ENCODE results near the gene PRKCB.

PRKCB gene

DNA sequence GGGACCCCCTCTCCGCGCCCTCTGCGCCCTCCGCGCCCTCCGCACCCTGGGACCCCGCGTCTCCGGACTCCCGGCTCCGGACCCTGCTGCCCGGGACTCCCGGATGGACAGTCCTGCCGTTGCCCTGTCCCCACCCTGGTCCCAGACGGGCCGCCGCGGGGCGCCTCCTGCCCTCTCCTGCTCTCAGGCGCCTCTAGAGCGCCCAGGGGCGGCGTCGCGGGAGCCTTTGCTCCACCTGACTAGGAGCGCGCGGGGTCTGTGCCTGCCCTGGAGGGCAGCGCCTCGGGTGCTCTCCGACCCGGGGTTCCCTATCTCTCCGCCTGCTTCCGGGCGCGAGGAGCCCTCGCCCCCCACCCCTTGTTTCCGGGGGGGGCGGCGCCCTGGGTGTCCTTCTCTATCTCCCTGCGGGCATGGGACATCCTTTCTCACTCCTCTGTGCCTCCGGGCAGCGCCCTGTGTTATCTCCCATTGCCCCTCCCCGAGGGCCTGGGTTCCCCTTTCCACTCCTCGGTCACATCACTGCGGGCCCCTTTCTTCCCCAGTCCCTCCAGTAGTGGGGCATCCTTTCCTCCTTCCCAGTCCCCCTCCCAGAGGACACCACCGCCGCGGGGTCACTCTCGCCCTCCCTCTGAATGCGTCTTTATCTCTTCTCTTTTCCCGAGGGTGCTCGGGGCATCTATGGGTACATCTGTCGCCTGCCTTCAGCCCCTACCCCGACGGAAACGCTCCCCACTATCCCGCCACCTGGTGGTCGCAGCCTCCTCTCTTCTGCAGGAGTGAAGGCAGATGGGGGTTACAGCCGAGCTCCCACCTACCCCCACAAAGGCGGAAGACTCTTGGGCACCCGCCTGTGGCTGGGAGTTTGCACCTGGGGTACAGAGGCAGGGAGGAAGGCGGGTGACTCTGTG, 875 bp downstream of the PRKCB start:
- peak; percentile 55 for DNase-seq

DNA sequence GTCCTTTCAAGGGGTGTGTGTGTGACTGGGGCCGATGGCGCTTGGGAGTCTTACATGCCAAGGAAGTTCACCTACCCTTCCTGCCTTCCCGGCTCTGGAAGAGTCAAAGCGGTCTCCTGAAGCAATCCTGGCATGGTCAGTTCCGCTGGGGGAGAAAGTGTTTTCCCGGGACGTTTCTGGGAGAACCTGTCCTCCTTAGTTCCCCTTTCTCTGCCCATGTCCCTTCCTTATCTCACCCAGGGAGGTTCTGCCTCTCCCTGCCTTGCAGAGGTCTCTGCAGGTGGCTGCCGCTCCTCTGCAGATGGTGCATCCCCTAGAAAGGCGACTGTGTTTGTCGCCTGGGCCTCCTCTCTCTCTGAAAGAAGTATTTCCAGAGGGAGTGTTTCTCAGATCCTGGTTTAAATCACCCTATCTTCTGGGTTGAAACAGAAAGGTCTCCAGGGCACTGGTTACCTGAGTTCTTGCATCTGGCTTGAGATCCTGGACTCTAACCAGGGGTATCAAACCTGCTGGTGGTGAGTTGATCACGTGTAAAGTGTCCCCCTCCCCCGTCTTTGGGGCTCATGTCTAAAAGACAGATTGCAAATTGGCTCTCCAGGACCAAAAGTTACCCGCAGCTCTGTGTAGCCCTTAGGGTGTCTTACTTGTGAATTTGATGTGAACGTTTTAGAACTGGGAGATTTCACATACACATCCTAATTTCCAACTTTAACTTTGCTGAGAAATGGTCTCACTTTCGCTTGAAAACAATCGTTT, 1.9 kb downstream of the PRKCB start:
- no peak for DNase-seq

DNA sequence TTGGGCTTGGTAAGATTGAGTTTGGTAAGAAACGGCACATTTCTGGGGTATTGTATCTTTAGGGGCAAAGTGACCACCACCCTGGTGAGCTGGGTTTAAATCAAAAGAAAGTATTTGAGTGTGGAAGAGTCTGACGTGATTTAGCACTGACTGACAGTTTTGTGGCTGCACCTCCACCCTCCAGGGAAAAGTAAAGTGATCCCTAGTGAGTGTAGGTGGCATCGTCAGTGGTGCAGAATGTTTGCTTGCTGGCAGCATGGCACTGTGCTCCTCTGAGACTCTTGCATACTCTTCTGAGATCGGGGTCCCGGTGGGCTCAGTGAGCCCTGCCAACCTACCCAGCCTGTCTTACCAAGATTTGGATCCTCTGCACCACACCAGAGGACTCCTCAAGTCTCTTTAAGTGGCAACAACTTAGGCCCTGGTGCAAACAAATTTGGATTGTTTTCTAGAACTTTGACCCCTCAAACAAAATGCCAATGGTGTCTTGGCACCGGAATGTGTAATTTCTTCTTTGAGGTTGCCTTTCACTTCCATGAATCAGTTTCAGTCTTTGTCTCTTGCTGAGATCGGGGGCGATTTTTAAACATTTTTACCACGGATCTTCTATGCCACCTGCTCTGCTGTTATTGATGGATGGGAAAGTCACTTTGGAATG, 2.8 kb downstream of the PRKCB start:
- DNase-seq, result no peak

DNA sequence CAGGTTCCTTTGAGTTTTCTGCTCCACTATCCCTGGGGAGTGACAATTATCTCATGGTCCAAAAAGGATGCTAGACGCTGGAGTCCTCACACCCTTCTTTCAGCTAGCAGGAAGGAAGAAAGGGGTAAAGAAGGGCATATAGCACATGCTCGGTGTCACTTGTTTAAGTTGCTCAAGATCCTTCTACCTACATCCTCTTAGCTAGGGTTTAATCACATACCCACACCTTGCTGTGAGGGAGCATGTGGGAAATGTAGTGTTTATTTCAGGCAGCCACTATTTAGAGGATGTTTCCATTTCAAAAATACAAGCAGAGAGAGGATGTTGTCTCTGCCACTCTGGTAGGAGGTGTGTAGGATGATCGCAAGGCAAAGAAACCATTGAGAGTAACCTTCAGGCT, 4.5 kb downstream of the PRKCB start:
- DNase-seq, result no peak

DNA sequence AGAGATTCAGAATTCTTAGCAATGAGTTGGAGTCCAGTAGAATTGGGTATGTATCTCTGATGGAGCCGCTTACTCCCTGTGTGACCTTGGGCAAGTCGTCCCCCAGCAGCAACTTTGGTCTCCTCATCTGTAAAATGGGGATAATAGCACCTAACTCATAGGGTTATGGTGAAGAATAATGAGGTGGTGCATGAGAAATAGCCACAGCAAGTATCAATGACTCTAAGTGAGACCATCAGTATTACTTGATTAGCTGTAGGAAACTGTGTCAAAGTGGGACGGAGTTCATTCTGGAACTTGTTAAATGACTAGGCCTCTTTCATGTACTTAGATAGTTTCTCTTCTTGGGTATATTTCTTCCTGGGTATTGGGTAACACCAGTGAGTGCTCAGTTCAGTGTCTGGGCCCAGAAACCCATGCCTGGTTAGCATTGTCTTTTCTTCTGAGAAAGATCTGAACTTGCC, 6.4 kb downstream of the PRKCB start:
- DNase-seq, result no peak

DNA sequence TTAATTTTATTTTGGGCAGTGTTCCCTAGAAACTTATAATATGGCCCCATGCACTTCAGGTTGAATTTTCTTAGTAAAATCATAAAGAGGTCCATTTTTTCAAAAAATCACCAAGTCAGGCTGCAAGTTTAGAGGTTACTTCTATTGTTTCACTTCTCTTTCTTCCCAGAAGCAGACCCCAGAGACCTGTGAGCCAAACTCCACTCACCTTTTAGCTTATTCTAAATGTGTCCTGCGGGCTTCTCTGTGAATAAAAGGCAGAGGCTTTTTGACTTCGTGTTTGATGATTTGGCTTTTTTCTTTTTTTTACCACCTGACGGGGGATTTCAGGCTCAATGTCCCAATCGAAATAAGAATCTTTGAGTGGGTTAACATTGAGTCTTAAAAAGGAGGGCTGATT, 7.4 kb downstream of the PRKCB start:
- no peak for DNase-seq

DNA sequence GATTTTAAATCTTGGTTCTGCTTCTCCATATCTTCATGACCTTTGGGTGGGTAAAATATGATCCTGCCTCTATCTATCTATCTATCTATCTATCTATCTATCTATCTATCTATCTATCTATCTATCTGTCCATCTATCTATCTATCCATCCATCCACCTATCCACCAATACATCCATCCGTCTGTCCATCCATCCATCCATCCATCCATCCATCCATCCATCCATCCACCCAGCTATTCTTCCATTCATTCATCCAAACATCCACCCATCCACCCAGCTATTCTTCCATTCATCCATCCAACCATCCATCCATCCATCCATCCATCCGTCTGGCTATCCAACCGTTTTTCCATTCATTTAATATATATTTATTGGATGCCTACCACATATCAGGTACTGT, 11.5 kb downstream of the PRKCB start:
- no peak for DNase-seq

DNA sequence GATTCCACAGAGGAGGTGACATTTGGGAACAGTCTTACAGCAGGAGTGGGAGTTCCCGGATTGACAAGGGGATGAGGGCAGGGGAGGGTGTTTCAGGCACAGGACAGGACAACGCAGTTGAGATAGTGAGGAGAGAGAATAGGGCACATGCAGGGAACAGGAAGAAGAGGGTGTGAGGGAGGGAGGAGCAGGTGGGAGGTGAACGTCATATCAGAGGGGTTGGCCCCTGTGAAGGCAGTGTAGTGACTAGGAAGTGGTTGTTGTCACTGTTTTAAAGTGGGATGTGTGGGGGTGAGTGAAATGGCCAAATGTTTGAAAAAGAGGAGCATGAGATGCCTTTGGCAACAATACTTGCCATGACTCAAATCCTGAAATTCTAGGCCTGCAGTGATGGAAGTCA, 12.2 kb downstream of the PRKCB start:
- DNase-seq, result peak; percentile 55

DNA sequence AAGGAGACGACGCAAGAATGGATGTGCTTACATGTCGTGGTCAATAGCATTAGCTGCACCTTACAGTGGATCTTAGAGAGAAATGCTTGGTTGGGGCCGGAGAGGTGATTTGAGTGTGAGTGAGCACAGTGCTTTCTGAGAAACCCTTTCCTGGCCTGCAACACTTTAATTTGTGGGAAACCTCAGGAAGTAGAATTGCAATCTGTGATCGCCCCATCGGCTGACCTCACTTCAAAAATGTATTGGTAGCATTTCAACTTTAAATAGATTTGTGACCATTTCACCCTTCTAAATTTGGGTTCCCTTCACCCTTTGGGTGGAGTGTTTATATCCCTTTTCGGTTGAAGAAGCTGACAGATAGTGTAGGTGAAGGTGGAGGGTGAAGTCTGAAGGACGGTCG, 13.2 kb downstream of the PRKCB start:
- DNase-seq, result no peak

DNA sequence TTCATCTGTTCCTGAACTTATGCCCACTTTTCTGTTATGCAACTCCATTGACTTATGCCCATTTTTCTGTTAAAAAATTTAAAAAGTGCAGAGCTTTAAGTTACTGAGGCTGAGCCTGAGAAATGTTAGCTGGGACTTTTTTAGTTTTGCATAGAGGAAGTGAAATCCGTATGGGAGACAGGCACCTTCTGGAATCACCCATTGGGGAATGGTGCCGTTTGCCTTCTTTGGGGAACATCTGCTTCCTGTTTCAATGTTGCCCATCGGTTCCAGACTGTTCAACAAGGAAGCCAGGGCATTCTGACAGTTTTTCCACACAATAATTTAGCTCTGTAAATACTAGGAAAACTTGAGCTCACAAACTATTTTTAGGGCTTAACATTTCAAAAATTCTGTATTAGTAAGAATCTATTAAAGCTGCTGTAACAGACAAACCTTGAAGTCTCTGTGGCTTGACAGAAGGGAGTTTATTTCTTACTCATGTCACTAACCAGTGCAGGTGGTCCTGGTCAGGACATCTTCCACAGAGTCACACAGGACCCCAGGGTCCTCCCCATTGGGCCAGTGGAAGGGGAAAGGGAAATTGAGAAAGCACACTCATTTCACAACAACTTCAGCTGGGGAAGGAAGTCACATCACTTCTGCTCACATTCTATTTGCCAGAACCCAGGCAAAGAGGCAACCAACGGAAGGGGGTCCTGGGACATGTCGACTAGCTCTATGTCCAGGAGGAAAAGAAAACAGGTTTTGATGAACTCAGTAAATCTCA, 17.2 kb downstream of the PRKCB start:
- no peak for DNase-seq

DNA sequence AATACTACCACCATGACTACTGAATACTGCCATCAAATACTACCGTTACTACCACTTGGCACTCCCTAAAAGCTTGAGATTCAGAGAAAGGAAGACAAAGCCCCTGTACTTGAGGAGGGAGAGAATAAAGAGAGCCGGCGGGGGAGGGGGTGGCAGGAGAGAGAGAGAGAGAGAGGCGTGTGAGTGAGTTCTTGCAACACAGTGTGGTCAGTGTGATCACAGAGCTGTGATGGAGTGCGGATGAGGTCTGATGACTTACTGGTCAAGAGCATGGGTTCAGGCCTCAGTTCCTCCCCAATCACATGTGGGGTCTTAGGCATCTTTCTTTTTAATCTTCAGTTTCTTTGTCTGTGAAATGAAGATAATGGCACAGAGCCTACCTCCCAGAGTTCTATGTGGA, 19.2 kb downstream of the PRKCB start:
- DNase-seq, result no peak

DNA sequence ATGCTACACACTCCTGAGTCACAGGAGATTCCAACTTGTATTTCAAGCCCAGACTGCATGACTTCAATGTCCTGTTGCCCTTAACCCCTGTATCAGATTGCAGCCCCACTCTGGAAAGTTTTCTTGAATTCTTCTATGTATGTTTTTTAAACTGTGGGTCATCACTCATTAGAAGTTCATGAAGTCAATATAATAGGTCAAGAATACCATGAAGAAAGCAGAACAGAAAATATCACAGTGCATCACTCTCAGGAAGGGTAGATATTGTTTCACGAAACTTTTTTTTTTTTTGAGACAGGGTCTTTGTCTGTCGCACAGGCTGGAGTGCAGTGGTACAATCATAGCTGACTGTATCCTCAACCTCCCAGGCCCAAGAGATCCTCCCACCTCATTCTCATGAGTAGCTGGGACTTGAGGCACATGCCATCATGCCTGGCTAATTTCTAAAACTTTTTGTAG, 20.5 kb downstream of the PRKCB start:
- no peak for DNase-seq

DNA sequence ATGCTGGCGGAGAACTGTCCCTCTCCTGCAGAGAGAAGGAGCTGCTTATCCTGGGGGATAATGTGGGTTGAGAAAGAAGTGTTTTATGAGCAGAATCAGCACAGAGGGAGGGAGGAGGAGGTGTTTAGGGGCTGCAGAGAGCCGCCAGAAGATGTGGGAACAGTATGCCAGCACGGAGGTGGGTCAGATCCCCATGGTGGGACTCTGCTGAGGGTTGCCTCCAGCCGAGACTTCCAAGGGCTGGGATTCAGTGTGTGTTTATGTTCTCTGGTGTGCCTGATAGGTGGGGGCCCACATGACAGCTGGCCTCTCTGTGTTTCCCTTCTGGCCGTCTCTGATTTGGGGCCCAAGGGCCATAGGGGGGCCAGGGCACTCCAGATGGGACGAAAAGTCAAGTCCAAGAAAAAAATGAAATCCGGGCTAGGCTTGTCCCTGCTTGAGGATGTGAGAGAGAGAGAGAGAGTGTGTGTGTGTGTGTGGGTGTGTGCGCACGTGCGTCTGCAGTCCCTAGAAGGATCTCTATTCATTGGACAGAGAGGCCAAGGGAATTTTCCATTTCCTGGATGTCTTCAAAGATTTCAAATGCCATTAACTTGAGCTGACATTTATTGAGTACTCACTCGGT, 21.6 kb downstream of the PRKCB start:
- DNase-seq, result no peak

DNA sequence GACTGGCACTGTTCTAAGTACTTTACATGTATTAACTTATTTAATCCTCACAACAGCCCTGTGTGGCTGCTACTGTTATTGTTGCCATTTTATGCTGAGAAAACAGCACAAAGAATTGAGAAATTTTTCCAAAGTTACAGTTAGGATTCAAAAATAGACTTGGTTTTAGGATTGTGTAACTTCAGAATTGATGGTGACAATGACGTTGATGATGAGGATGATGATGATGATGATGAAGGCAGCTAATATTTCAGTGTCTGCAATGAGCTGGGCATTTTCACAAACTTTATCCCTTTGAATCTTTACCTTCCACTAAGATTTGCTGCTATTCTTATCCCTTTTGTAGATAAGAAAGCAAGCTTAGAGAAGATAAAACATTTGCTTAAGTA, 22.1 kb downstream of the PRKCB start:
- DNase-seq, result no peak

DNA sequence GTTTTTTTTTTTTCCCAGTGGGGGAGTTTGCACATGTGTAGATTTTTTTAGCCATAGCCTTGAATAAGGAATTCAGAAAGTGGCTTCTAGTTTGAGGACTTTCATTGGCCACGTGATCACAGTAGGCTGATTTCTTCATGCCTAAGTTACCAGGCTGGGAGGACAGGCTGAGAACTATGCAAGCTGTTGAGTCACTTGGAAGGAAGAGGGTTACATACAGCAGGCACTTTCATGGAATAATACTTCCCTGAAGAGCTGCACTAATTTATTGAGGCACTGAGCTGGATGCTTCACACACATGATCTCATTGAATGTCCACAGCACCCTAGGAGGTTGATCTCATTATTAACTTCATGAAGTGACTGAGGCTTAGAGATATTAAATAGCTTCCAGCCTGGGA, 22.8 kb downstream of the PRKCB start:
- no peak for DNase-seq

DNA sequence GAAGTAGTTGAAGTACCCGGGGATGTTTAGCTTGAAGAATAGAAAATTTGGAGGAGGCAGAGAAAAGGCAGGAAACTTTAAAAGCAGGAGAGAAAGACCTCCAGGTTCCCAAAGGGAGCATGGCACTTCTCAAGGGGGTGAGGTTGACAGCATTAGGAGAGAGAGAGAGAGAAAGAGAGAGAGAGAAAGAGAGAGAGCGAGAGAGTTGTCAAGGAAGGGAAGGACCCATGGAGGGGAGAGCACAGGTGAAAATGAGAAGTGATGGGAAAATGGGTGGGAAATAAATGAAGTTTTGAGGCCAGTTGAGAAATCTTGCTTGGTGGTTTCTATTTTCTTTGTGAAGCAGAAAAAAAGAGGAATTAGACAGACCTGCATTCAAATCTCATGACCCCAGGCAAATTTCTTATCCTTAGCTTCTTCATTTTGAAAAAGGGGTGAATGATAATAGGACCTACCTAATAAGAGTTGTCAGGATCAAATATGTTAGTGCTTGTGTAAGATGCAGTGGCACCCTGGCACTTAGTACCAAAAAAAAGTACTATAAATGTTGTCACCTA, 24.0 kb downstream of the PRKCB start:
- DNase-seq, result no peak

DNA sequence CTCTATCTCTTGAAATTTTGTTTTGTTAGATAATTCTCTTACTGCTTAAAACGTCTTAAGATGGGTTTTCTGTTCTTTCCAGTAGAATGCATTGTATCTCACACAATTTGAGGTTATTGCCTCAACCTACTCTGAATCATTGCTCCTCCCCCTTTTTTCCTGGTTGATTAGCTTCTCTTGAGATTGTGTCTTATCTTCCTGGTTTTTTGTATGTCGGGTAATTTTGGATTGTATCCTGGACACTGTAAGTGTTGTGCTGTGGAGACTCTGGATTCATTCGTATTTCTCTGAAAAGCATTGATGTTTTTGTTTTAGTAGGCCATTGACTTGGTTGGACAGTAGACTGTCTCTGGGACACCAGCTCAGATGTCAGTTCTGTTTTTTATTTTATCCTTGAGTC, 26.1 kb downstream of the PRKCB start:
- DNase-seq, result no peak

DNA sequence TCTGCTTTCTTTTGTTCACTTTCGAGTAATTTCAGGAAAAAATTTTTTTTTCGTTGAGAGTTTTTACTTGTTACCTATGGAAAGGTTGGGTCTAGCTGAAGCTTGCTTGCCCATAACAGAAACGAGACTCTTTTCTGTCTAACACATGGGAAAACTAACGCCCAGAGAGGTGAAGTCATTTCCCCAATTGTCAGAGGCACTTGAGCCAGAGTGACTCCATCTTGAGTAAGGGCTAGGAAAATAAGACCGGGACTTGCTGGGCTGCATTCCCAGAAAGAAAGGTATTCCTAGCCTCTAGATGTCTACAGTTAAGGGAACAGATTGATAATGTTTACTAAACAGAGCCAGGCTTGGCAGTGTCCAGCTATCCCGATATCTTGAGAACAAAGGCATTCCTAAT, 26.8 kb downstream of the PRKCB start:
- no peak for DNase-seq

DNA sequence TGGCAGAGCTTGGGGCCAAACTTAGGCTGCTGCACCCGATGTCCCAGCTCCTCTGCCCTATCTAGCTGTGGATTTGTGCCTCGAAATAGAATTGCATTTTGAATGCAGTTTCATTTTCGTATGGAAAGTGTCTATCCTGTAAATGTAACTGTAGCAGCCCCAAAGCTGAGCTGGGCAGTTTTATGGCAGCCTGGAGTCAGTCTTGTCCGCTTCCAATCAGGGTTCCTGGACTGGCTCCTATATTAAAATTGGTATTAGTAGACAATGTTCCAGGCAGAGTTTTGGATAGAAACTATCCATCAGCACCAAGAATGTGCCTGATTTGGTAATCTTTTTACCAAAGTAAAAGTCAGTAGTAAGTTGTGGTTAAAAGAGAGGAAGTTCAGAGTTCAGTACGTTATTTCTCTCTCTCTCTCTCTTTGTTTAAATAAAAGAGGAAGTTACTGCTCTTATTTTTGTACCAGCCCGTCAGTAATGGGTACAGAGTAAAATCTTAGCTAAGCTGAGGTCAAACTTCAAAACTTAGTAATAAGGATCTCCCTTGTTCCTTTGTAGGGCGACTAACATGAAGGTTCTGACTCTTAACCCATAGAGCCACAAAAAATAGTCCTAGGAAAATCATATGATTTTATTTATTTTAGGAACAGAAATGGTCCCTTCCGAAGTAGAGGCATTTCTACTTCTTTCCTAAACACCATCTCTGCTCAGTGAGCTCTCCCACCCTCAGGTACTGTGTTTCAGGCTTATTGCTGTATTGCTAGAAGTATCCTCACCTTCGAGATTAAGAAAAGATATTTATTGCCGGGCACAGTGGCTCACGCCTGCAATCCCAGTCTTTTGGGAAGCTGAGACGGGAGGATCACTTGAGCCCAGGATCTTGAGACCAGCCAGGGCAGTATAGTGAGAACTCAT, 28.0 kb downstream of the PRKCB start:
- DNase-seq, result no peak

DNA sequence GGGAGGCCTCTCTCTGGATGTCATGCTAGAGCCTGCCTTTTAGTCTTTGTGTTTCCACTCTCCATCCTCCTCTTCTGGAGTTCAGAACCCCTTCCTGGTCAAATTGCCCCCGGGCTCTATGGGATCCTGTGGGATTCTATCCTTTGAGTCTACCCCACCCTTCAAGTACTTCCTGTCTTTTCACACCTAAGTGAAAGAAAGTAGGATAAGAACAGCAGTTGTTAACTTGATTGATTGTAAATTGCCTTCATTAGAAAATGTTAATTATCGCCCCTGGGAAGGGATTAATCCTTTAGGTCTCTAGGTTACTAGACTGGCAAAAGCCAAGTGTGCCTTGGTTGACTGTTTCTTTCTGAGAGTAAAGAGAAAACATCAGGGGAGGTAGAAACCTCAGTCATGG, 30.1 kb downstream of the PRKCB start:
- DNase-seq, result no peak

DNA sequence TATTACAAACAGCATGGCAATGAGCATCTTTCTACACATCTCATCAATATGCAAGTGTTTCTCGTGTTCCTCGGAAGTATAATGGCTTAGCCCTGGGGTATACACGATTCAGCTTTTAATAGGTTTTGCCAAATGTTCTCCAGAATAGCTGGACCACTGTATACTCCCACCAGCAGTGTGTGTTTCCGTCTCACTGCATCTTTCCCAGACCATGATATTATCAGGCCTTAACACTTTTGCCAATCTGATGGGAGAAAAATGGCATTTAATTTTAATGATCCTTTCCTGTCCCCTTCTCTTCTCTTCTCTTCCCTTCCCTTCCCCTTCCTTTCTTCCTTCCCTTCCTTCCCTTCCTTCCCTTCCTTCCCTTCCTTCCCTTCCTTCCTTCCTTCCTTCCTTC, 30.8 kb downstream of the PRKCB start:
- no peak for DNase-seq
